ENCODE measurements around the gene ENPEP. TPM values are rescaled to one million over a fixed set of nuclear protein-coding genes. Genes with fewer than 3 reads are reported as not detected.
"Not testable (repeated sequence)": the region's sequence is repeated elsewhere in the genome, so short reads cannot be mapped to it uniquely, and the experiment has no call there.

ENPEP gene
- polyA plus RNA-seq, 4 donors = 178 to 240 (median 182) TPM

- DNase-seq (ENCODE audit: low read depth in 4 of 4, low spot score in 3 of 4) = no peak
Measured at GRCh38 chr4:110483516-110483915, 7.6 kb downstream of the ENPEP start.

- no peak for DNase-seq (ENCODE audit: low read depth in 4 of 4, low spot score in 3 of 4)
Measured at GRCh38 chr4:110484029-110484428, 8.1 kb downstream of the ENPEP start.

- DNase-seq (ENCODE audit: low read depth in 4 of 4, low spot score in 3 of 4) = no peak
Measured at GRCh38 chr4:110484767-110485166, 8.8 kb downstream of the ENPEP start.

- no peak for DNase-seq (ENCODE audit: low read depth in 4 of 4, low spot score in 3 of 4)
Measured at GRCh38 chr4:110485452-110485851, 9.5 kb downstream of the ENPEP start.

GRCh38 chr4:110486256-110486655, 10.3 kb downstream of the ENPEP start:
- DNase-seq (ENCODE audit: low read depth in 4 of 4, low spot score in 3 of 4) = no peak

GRCh38 chr4:110486850-110487249, 10.9 kb downstream of the ENPEP start:
- not testable (repeated sequence) for DNase-seq (ENCODE audit: low read depth in 4 of 4, low spot score in 3 of 4)

GRCh38 chr4:110487873-110488272, 11.9 kb downstream of the ENPEP start:
- DNase-seq (ENCODE audit: low read depth in 4 of 4, low spot score in 3 of 4) = no peak

- DNase-seq (ENCODE audit: low read depth in 4 of 4, low spot score in 3 of 4) = no peak
Measured at GRCh38 chr4:110489901-110490508, 14.1 kb downstream of the ENPEP start.

GRCh38 chr4:110492522-110492921, 16.6 kb downstream of the ENPEP start:
- no peak for DNase-seq (ENCODE audit: low read depth in 4 of 4, low spot score in 3 of 4)

GRCh38 chr4:110493520-110493919, 17.6 kb downstream of the ENPEP start:
- no peak for DNase-seq (ENCODE audit: low read depth in 4 of 4, low spot score in 3 of 4)

- no peak for DNase-seq (ENCODE audit: low read depth in 4 of 4, low spot score in 3 of 4)
Measured at GRCh38 chr4:110498420-110498819, 22.5 kb downstream of the ENPEP start.

- DNase-seq (ENCODE audit: low read depth in 4 of 4, low spot score in 3 of 4) = no peak
Measured at GRCh38 chr4:110499126-110499525, 23.2 kb downstream of the ENPEP start.

GRCh38 chr4:110501826-110502225, 25.9 kb downstream of the ENPEP start:
- DNase-seq (ENCODE audit: low read depth in 4 of 4, low spot score in 3 of 4) = no peak

GRCh38 chr4:110503270-110504083, 27.5 kb downstream of the ENPEP start:
- DNase-seq (ENCODE audit: low read depth in 4 of 4, low spot score in 3 of 4) = no peak

- DNase-seq (ENCODE audit: low read depth in 4 of 4, low spot score in 3 of 4) = no peak
Measured at GRCh38 chr4:110504084-110504435, 28.1 kb downstream of the ENPEP start.

GRCh38 chr4:110505440-110505839, 29.5 kb downstream of the ENPEP start:
- no peak for DNase-seq (ENCODE audit: low read depth in 4 of 4, low spot score in 3 of 4)

- no peak for DNase-seq (ENCODE audit: low read depth in 4 of 4, low spot score in 3 of 4)
Measured at GRCh38 chr4:110508827-110509710, 33.1 kb downstream of the ENPEP start.

GRCh38 chr4:110510277-110510676, 34.3 kb downstream of the ENPEP start:
- DNase-seq (ENCODE audit: low read depth in 4 of 4, low spot score in 3 of 4) = no peak

GRCh38 chr4:110510955-110511544, 35.1 kb downstream of the ENPEP start:
- DNase-seq (ENCODE audit: low read depth in 4 of 4, low spot score in 3 of 4) = peak in 3 of 4 donors; percentile 50 to 59 (median 58)

- no peak for DNase-seq (ENCODE audit: low read depth in 4 of 4, low spot score in 3 of 4)
Measured at GRCh38 chr4:110512901-110513300, 36.9 kb downstream of the ENPEP start.
